ENCODE data around the gene SELP. TPM values are rescaled to one million over a fixed set of nuclear protein-coding genes. Genes with fewer than 3 reads are reported as not detected.

The SELP gene
- total RNA-seq, 1 donor from 2014 or later = not detected

DNA sequence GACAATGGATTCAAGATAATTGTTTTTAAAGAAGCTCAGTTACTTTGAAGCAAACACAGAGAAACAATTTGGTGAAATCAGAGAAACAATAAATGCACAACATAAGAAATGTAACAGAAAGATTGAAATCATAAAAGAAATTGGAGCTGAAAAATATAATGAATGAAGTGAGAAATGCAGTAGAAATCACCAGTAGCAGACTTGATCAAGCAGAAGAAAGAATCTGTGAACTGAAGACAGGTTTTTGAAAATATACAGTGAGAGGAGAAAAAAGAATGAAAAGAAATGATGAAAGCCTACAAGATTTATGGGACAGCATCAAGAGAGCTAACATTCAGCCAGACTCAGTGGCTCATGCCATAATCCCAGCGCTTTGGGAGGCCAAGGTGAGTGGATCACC, 4.2 kb upstream of the SELP start:
- no peaks in the 10 kb centered on the region for H3K36me3 ChIP-seq (ENCODE audit: insufficient read depth, low read length)
- Mint-ChIP-seq H3K27me3 (ENCODE audit: low read depth, unreplicated experiment) (no peaks in the 10 kb centered on the region), H3K27ac (ENCODE audit: unreplicated experiment) (no peak overlapping the region), H3K4me3 (ENCODE audit: unreplicated experiment) (no peak overlapping the region), H3K36me3 (ENCODE audit: low read depth, unreplicated experiment) (no peaks in the 10 kb centered on the region), H3K4me1 (ENCODE audit: low read depth, unreplicated experiment) (peaks cover 7% of the 10 kb centered on the region), H3K9me3 (ENCODE audit: unreplicated experiment) (peaks cover 19% of the 10 kb centered on the region)
- no peaks in the 10 kb centered on the region for H3K27me3 ChIP-seq (ENCODE audit: insufficient read depth, low read length)
- no peaks in the 10 kb centered on the region for H4K20me1 ChIP-seq (ENCODE audit: insufficient read depth, low read length)
- no peaks in the 10 kb centered on the region for H3K79me2 ChIP-seq (ENCODE audit: insufficient read depth, low read length)
- H3K4me1 ChIP-seq (ENCODE audit: insufficient read depth, low read length) = no peaks in the 10 kb centered on the region
- peaks cover 3% of the 10 kb centered on the region for H3K9me3 ChIP-seq (ENCODE audit: insufficient read depth, low read depth, low read length)
- FAIRE-seq (no peak), DNase-seq (ENCODE audit: low read depth) (no peak)
- H2AFZ ChIP-seq (ENCODE audit: low read depth, low read length) = no peak overlapping the region
- H3K27ac ChIP-seq (ENCODE audit: low read depth, low read length) = no peak overlapping the region
- no peak overlapping the region for H3K4me3 ChIP-seq (ENCODE audit: insufficient read depth, low read depth, low read length)
- no peak overlapping the region for H3K4me2 ChIP-seq (ENCODE audit: low read length)
- H3K9ac ChIP-seq (ENCODE audit: low read length) = no peak overlapping the region
- TF ChIP-seq, protein P1, sequence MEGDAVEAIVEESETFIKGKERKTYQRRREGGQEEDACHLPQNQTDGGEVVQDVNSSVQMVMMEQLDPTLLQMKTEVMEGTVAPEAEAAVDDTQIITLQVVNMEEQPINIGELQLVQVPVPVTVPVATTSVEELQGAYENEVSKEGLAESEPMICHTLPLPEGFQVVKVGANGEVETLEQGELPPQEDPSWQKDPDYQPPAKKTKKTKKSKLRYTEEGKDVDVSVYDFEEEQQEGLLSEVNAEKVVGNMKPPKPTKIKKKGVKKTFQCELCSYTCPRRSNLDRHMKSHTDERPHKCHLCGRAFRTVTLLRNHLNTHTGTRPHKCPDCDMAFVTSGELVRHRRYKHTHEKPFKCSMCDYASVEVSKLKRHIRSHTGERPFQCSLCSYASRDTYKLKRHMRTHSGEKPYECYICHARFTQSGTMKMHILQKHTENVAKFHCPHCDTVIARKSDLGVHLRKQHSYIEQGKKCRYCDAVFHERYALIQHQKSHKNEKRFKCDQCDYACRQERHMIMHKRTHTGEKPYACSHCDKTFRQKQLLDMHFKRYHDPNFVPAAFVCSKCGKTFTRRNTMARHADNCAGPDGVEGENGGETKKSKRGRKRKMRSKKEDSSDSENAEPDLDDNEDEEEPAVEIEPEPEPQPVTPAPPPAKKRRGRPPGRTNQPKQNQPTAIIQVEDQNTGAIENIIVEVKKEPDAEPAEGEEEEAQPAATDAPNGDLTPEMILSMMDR (IDR thresholded peaks at IDR 0.05; ENCODE audit: insufficient read depth, low read depth, low read length) = no peak
- TF ChIP-seq EZH2 (IDR thresholded peaks at IDR 0.05; ENCODE audit: insufficient read depth, low read length) = no peak

DNA sequence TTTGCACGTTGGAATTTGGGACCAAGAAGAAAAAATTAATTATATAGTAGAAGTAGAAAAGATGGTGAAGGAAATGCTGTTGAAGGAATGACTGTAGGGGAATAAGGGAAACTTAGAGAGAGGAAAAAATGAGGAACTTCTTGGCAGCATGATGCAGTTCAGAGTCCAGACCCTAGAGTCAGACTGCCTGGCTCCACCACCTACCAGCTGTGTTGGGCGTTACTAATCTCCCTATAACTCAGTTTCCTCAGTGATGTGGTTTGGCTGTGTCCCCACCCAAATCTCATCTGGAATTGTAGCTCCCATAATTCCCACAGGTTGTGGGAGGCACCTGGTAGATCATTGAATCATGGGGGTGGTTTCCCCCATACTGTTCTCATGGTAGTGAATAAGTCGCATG, 1.3 kb upstream of the SELP start:
- no peaks in the 10 kb centered on the region for H3K36me3 ChIP-seq (ENCODE audit: insufficient read depth, low read length)
- no peak for DNase-seq (ENCODE audit: low read depth)
- H2AFZ ChIP-seq (ENCODE audit: low read depth, low read length) = no peak overlapping the region
- FAIRE-seq = no peak
- peaks cover 7% of the 10 kb centered on the region for H3K4me1 Mint-ChIP-seq (ENCODE audit: low read depth, unreplicated experiment)
- H3K27me3 Mint-ChIP-seq (ENCODE audit: low read depth, unreplicated experiment) = peaks cover 6% of the 10 kb centered on the region
- H3K4me1 ChIP-seq (ENCODE audit: insufficient read depth, low read length) = no peaks in the 10 kb centered on the region
- no peaks in the 10 kb centered on the region for H3K27me3 ChIP-seq (ENCODE audit: insufficient read depth, low read length)
- no peaks in the 10 kb centered on the region for H3K36me3 Mint-ChIP-seq (ENCODE audit: low read depth, unreplicated experiment)
- H3K79me2 ChIP-seq (ENCODE audit: insufficient read depth, low read length) = no peaks in the 10 kb centered on the region
- H3K4me2 ChIP-seq (ENCODE audit: low read length) = no peak overlapping the region
- H3K4me3 ChIP-seq (ENCODE audit: insufficient read depth, low read depth, low read length) = no peak overlapping the region
- peaks cover 13% of the 10 kb centered on the region for H3K9me3 Mint-ChIP-seq (ENCODE audit: unreplicated experiment)
- H3K9ac ChIP-seq (ENCODE audit: low read length) = no peak overlapping the region
- H3K27ac ChIP-seq (ENCODE audit: low read depth, low read length) = no peak overlapping the region
- TF ChIP-seq EZH2 (IDR thresholded peaks at IDR 0.05; ENCODE audit: insufficient read depth, low read length) = no peak
- TF ChIP-seq, protein P1 (IDR thresholded peaks at IDR 0.05; ENCODE audit: insufficient read depth, low read depth, low read length) = no peak
- peaks cover 3% of the 10 kb centered on the region for H3K9me3 ChIP-seq (ENCODE audit: insufficient read depth, low read depth, low read length)
- no peaks in the 10 kb centered on the region for H4K20me1 ChIP-seq (ENCODE audit: insufficient read depth, low read length)
- H3K4me3 Mint-ChIP-seq (ENCODE audit: unreplicated experiment) = no peak overlapping the region
- no peak overlapping the region for H3K27ac Mint-ChIP-seq (ENCODE audit: unreplicated experiment)

DNA sequence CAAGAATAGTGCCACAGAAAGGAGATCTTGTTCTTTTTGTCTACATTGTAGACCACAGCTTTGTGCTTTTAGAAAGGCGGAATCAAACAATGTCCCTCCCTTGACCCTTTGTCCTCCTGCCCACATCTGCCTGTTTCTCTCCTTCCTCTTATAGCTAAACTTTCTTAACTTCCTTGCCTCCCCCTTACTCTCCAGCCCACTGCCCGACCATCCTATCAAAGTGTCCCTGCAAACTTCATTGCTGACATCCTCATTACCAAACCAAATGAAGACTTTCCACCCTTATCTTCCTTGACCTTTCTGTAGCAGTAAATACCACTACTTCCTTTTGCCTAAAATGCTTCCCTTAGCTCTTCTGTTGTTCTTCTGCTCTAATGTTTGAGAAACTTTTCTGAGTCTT, 5.0 kb downstream of the SELP start:
- no peak for DNase-seq (ENCODE audit: low read depth)
- FAIRE-seq = no peak
- no peaks in the 10 kb centered on the region for H3K27me3 ChIP-seq (ENCODE audit: insufficient read depth, low read length)
- Mint-ChIP-seq H3K27ac (ENCODE audit: unreplicated experiment) (no peak overlapping the region), H3K4me3 (ENCODE audit: unreplicated experiment) (no peak overlapping the region), H3K4me1 (ENCODE audit: low read depth, unreplicated experiment) (peaks cover 2% of the 10 kb centered on the region), H3K9me3 (ENCODE audit: unreplicated experiment) (peaks cover 2% of the 10 kb centered on the region), H3K27me3 (ENCODE audit: low read depth, unreplicated experiment) (peaks cover 12% of the 10 kb centered on the region), H3K36me3 (ENCODE audit: low read depth, unreplicated experiment) (no peaks in the 10 kb centered on the region)
- no peak overlapping the region for H3K4me3 ChIP-seq (ENCODE audit: insufficient read depth, low read depth, low read length)
- TF ChIP-seq EZH2 (IDR thresholded peaks at IDR 0.05; ENCODE audit: insufficient read depth, low read length) = no peak
- TF ChIP-seq, protein P1 (IDR thresholded peaks at IDR 0.05; ENCODE audit: insufficient read depth, low read depth, low read length) = no peak
- H3K4me2 ChIP-seq (ENCODE audit: low read length) = no peak overlapping the region
- no peaks in the 10 kb centered on the region for H3K4me1 ChIP-seq (ENCODE audit: insufficient read depth, low read length)
- H3K79me2 ChIP-seq (ENCODE audit: insufficient read depth, low read length) = no peaks in the 10 kb centered on the region
- no peaks in the 10 kb centered on the region for H4K20me1 ChIP-seq (ENCODE audit: insufficient read depth, low read length)
- no peaks in the 10 kb centered on the region for H3K36me3 ChIP-seq (ENCODE audit: insufficient read depth, low read length)
- H2AFZ ChIP-seq (ENCODE audit: low read depth, low read length) = no peak overlapping the region
- no peak overlapping the region for H3K27ac ChIP-seq (ENCODE audit: low read depth, low read length)
- no peaks in the 10 kb centered on the region for H3K9me3 ChIP-seq (ENCODE audit: insufficient read depth, low read depth, low read length)
- H3K9ac ChIP-seq (ENCODE audit: low read length) = no peak overlapping the region

Data from astrocyte (in vitro differentiated cells and primary cell).